ENCODE data around the gene IL21R. TPM values are rescaled to one million over a fixed set of nuclear protein-coding genes. Genes with fewer than 3 reads are reported as not detected.

The IL21R gene
- total RNA-seq, 2 experiments from 2014 or later, result 34.5 to 34.8 TPM

DNA sequence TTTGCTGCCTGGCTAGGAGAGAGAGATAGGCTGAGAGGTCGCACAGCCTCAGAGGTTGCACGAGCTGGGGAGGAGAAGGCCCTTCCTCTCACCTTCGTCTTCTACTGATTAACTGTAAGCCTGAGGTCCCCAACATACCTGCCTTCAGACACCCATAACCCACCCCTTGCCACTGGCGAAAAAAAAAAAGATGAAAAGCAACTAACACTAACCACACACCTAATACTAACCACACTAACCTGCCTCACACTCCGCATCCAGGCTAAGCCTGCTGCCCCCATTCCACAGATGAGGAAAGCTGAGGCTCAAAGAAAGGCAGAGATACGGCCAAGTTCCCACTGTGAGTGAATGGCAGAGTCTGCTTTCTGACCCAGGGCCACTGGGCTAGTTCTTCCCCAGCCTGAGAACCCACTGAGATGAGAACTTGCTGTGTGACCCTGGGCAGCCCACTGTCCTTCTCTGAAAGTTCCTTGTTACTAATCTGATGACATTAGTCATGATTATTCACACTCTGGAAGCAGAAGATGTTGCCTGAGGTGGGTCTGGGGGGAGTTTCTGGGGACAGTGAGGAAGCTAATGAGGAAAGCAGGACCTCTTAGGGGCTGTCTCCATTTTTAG is 4.6 kb downstream of the IL21R start:
- ATAC-seq (ENCODE audit: poor library complexity) (no peak), DNase-seq (peak in 3 of 14 experiments; percentile 14 to 43 (median 27))
- Histone ChIP-seq H3K27ac (ENCODE audit: low read depth in 1 of 2, low read length in 2 of 2) (peak overlapping the region; percentile 64 to 66), H3K4me1 (ENCODE audit: insufficient read depth, low read length) (peaks cover 71% of the 10 kb centered on the region), H3K4me3 (ENCODE audit: low read length) (peak overlapping the region; percentile 99), H3K9me3 (ENCODE audit: control insufficient read depth in 1 of 2, insufficient read depth in 1 of 2, low read length in 2 of 2) (no peaks in the 10 kb centered on the region), H3K27me3 (ENCODE audit: control insufficient read depth in 1 of 2, insufficient read depth in 2 of 2, low read length in 2 of 2) (no peaks in the 10 kb centered on the region), H3K36me3 (ENCODE audit: insufficient read depth, low read length) (peaks cover 8% of the 10 kb centered on the region)
- intact Hi-C loops (cut with DNase I, micrococcal nuclease), result loop anchor here in 1 of 2 experiments (2.0 kb wide), 1 partner anchor 14 kb away; no protein-coding TSS in a partner anchor
- Mint-ChIP-seq H3K4me3 (peak overlapping the region; percentile 98), H3K36me3 (ENCODE audit: low read depth) (peaks cover 76% of the 10 kb centered on the region), H3K27me3 (no peaks in the 10 kb centered on the region), H3K9me3 (peaks cover 2% of the 10 kb centered on the region), H3K27ac (peak overlapping the region; percentile 90), H3K4me1 (ENCODE audit: low read depth) (peaks cover 96% of the 10 kb centered on the region)
- CTCF ChIA-PET, result interaction anchor here (0.5 to 5.5 kb wide), 8 partner anchors 15 to 237 kb away, joined by 3 to 25 read pairs (median 4); no protein-coding TSS in a partner anchor
- TF ChIP-seq, protein P1, sequence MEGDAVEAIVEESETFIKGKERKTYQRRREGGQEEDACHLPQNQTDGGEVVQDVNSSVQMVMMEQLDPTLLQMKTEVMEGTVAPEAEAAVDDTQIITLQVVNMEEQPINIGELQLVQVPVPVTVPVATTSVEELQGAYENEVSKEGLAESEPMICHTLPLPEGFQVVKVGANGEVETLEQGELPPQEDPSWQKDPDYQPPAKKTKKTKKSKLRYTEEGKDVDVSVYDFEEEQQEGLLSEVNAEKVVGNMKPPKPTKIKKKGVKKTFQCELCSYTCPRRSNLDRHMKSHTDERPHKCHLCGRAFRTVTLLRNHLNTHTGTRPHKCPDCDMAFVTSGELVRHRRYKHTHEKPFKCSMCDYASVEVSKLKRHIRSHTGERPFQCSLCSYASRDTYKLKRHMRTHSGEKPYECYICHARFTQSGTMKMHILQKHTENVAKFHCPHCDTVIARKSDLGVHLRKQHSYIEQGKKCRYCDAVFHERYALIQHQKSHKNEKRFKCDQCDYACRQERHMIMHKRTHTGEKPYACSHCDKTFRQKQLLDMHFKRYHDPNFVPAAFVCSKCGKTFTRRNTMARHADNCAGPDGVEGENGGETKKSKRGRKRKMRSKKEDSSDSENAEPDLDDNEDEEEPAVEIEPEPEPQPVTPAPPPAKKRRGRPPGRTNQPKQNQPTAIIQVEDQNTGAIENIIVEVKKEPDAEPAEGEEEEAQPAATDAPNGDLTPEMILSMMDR (IDR thresholded peaks at IDR 0.05), result no peak
- POLR2A ChIA-PET, result interaction anchor here (0.9 to 9.2 kb wide), 16 partner anchors 9 to 237 kb away, joined by 3 to 134 read pairs (median 4); partner anchors contain the start of gene KDM8

DNA sequence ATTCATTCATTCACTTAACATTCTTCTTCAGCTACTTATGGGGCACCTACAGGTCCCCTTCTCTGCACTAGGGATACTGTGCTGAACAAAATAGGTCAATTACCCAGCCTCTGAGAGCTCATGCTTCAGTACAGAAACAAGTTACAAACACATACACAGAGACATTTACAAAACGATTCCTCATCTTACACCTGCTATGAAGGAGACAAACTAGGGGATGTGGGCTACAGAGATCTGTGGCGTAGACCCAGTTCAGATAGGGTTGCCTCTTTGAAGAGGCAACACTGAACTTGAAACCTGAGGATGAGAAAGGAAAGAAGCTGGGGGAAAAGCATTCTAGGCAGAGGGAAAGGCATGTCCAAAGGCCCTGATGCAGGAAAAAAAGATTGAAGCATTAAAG is 5.2 kb downstream of the IL21R start:
- Histone ChIP-seq H3K27me3 (ENCODE audit: control insufficient read depth in 1 of 2, insufficient read depth in 2 of 2, low read length in 2 of 2) (no peaks in the 10 kb centered on the region), H3K9me3 (ENCODE audit: control insufficient read depth in 1 of 2, insufficient read depth in 1 of 2, low read length in 2 of 2) (no peaks in the 10 kb centered on the region), H3K4me3 (ENCODE audit: low read length) (peak overlapping the region; percentile 99), H3K36me3 (ENCODE audit: insufficient read depth, low read length) (peaks cover 8% of the 10 kb centered on the region), H3K27ac (ENCODE audit: low read depth in 1 of 2, low read length in 2 of 2) (peak overlapping the region; percentile 64 to 66), H3K4me1 (ENCODE audit: insufficient read depth, low read length) (peaks cover 66% of the 10 kb centered on the region)
- ChIA-PET CTCF (interaction anchor here (1.2 to 5.5 kb wide), 8 partner anchors 15 to 238 kb away, joined by 3 to 25 read pairs (median 4); no protein-coding TSS in a partner anchor), POLR2A (interaction anchor here (0.7 to 9.2 kb wide), 17 partner anchors 9 to 237 kb away, joined by 3 to 134 read pairs (median 4); partner anchors contain the start of gene KDM8)
- H3K27ac Mint-ChIP-seq, result peak overlapping the region; percentile 90
- TF ChIP-seq, protein P1 (IDR thresholded peaks at IDR 0.05), result no peak
- no peaks in the 10 kb centered on the region for H3K27me3 Mint-ChIP-seq
- peaks cover 96% of the 10 kb centered on the region for H3K4me1 Mint-ChIP-seq (ENCODE audit: low read depth)
- peak overlapping the region; percentile 98 for H3K4me3 Mint-ChIP-seq
- intact Hi-C loops (cut with DNase I, micrococcal nuclease), result loop anchor here in 1 of 2 experiments (2.0 kb wide), 1 partner anchor 14 kb away; no protein-coding TSS in a partner anchor
- peak; percentile 45 for ATAC-seq (ENCODE audit: poor library complexity)
- DNase-seq, result peak in 5 of 14 experiments; percentile 25 to 52 (median 48)
- H3K36me3 Mint-ChIP-seq (ENCODE audit: low read depth), result peaks cover 80% of the 10 kb centered on the region
- H3K9me3 Mint-ChIP-seq, result peaks cover 2% of the 10 kb centered on the region

DNA sequence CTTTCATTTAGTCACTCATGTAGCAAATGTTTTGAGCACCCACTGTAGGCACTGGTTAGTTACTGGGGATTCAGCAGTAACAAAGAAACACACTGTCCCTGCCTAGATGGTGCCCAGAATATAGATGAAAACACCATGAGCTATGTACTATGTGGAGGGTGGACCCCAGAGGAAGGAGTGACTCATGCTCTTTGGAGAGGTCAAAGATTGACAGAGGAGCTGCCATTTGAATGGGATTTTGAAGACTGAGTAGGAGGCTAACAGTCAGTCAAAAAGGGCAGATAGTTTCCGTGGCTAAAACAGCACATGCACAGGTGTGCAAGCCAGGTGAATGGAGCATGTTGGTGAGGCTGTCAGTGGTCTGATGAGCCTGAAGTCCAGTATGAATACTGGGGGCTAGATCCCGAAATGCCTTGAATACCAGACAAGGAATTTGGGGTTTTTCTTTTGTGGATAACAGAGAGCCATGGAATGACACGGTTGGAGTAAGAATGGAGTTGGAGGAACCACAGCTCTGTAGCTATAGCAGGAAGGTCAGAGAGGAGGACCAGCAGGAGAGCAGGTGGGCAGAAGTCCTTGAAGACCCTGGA is 6.1 kb downstream of the IL21R start:
- H3K27ac ChIP-seq (ENCODE audit: low read depth in 1 of 2, low read length in 2 of 2), result peak overlapping the region; percentile 9 to 39
- H3K27me3 Mint-ChIP-seq, result no peaks in the 10 kb centered on the region
- TF ChIP-seq, protein P1 (IDR thresholded peaks at IDR 0.05), result no peak
- ATAC-seq (ENCODE audit: poor library complexity), result peak; percentile 24
- H3K4me1 Mint-ChIP-seq (ENCODE audit: low read depth), result peaks cover 96% of the 10 kb centered on the region
- intact Hi-C loops (cut with DNase I, micrococcal nuclease), result loop anchor here in 1 of 2 experiments (1.0 kb wide), 1 partner anchor 14 kb away; no protein-coding TSS in a partner anchor
- H3K4me3 ChIP-seq (ENCODE audit: low read length), result peak overlapping the region; percentile 2
- peaks cover 80% of the 10 kb centered on the region for H3K36me3 Mint-ChIP-seq (ENCODE audit: low read depth)
- ChIA-PET POLR2A (interaction anchor here (0.5 to 9.2 kb wide), 10 partner anchors 9 to 238 kb away, joined by 3 to 134 read pairs (median 7); partner anchors contain the start of gene KDM8), CTCF (interaction anchor here (1.0 to 5.5 kb wide), 6 partner anchors 14 to 173 kb away, joined by 3 to 25 read pairs (median 5); no protein-coding TSS in a partner anchor)
- H3K9me3 Mint-ChIP-seq, result peaks cover 9% of the 10 kb centered on the region
- peak overlapping the region; percentile 90 for H3K27ac Mint-ChIP-seq
- DNase-seq, result peak in 6 of 14 experiments; percentile 20 to 57 (median 50)
- H3K4me1 ChIP-seq (ENCODE audit: insufficient read depth, low read length), result peaks cover 56% of the 10 kb centered on the region
- peak overlapping the region; percentile 72 for H3K4me3 Mint-ChIP-seq
- no peaks in the 10 kb centered on the region for H3K27me3 ChIP-seq (ENCODE audit: control insufficient read depth in 1 of 2, insufficient read depth in 2 of 2, low read length in 2 of 2)
- no peaks in the 10 kb centered on the region for H3K9me3 ChIP-seq (ENCODE audit: control insufficient read depth in 1 of 2, insufficient read depth in 1 of 2, low read length in 2 of 2)
- H3K36me3 ChIP-seq (ENCODE audit: insufficient read depth, low read length), result peaks cover 8% of the 10 kb centered on the region

Data from CD4-positive, alpha-beta T cell (primary cell).